ENCODE results near the gene SEMA6B.
A peak's percentile ranks its signal among the peaks of the same experiment; 100 is the strongest.

The SEMA6B gene

GRCh38 chr19:4602173-4602788 is 42.8 kb upstream of the SEMA6B start:
- TF ChIP-seq CTCF (IDR thresholded peaks at IDR 0.05; ENCODE audit: low read depth, low read length) = no peak
- no peaks in the 10 kb centered on the region for H3K27me3 ChIP-seq (ENCODE audit: insufficient read depth, low read depth, severe bottlenecking)
- H3K27ac ChIP-seq = no peak overlapping the region
- no peaks in the 10 kb centered on the region for H3K36me3 ChIP-seq
- no peak for DNase-seq
- no peak overlapping the region for H3K4me3 ChIP-seq (ENCODE audit: low read depth, low read length)
- H3K9me3 ChIP-seq (ENCODE audit: severe bottlenecking) = no peaks in the 10 kb centered on the region

GRCh38 chr19:4600893-4601292 is 41.4 kb upstream of the SEMA6B start:
- no peak for TF ChIP-seq CTCF (IDR thresholded peaks at IDR 0.05; ENCODE audit: low read depth, low read length)
- Histone ChIP-seq H3K4me3 (ENCODE audit: low read depth, low read length) (no peak overlapping the region), H3K27ac (no peak overlapping the region), H3K27me3 (ENCODE audit: insufficient read depth, low read depth, severe bottlenecking) (no peaks in the 10 kb centered on the region), H3K9me3 (ENCODE audit: severe bottlenecking) (no peaks in the 10 kb centered on the region), H3K36me3 (no peaks in the 10 kb centered on the region)
- no peak for DNase-seq

GRCh38 chr19:4600082-4600481 is 40.6 kb upstream of the SEMA6B start:
- DNase-seq = no peak
- no peaks in the 10 kb centered on the region for H3K27me3 ChIP-seq (ENCODE audit: insufficient read depth, low read depth, severe bottlenecking)
- H3K4me3 ChIP-seq (ENCODE audit: low read depth, low read length) = no peak overlapping the region
- no peak for TF ChIP-seq CTCF (IDR thresholded peaks at IDR 0.05; ENCODE audit: low read depth, low read length)
- H3K9me3 ChIP-seq (ENCODE audit: severe bottlenecking) = no peaks in the 10 kb centered on the region
- no peak overlapping the region for H3K27ac ChIP-seq
- H3K36me3 ChIP-seq = no peaks in the 10 kb centered on the region

GRCh38 chr19:4598712-4599111 is 39.2 kb upstream of the SEMA6B start:
- H3K36me3 ChIP-seq = no peaks in the 10 kb centered on the region
- H3K27me3 ChIP-seq (ENCODE audit: insufficient read depth, low read depth, severe bottlenecking) = no peaks in the 10 kb centered on the region
- H3K9me3 ChIP-seq (ENCODE audit: severe bottlenecking) = no peaks in the 10 kb centered on the region
- DNase-seq = no peak
- H3K27ac ChIP-seq = no peak overlapping the region
- H3K4me3 ChIP-seq (ENCODE audit: low read depth, low read length) = peak overlapping the region; percentile 41
- TF ChIP-seq CTCF (IDR thresholded peaks at IDR 0.05; ENCODE audit: low read depth, low read length) = no peak

GRCh38 chr19:4597975-4598671 is 38.6 kb upstream of the SEMA6B start:
- no peak for TF ChIP-seq CTCF (IDR thresholded peaks at IDR 0.05; ENCODE audit: low read depth, low read length)
- Histone ChIP-seq H3K27ac (no peak overlapping the region), H3K9me3 (ENCODE audit: severe bottlenecking) (no peaks in the 10 kb centered on the region), H3K4me3 (ENCODE audit: low read depth, low read length) (peak overlapping the region; percentile 41), H3K36me3 (no peaks in the 10 kb centered on the region), H3K27me3 (ENCODE audit: insufficient read depth, low read depth, severe bottlenecking) (no peaks in the 10 kb centered on the region)
- DNase-seq = peak; percentile 82
